ENCODE results near the gene NOSIP.

Gene NOSIP

DNA sequence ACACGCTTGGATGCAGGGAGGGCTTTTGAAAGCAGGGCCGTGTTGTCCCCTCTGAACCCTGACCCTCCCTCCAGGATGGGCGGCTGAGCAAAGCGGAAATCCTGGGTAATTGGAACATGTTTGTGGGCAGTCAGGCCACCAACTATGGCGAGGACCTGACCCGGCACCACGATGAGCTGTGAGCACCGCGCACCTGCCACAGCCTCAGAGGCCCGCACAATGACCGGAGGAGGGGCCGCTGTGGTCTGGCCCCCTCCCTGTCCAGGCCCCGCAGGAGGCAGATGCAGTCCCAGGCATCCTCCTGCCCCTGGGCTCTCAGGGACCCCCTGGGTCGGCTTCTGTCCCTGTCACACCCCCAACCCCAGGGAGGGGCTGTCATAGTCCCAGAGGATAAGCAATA is 37.3 kb downstream of the NOSIP start:
- no peak for DNase-seq

DNA sequence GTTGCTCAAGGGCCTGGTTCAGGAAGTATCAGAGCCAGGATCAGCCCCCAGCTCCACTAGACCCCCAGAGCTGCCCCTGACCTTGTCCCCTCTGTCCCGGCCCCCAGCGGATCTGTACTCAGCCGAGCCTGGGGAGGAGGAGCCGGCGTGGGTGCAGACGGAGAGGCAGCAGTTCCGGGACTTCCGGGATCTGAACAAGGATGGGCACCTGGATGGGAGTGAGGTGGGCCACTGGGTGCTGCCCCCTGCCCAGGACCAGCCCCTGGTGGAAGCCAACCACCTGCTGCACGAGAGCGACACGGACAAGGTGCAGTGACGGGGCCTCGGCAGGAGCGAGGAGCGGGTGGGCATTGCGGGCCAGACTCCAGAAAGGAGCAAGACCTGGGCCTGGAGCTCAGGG is 37.9 kb downstream of the NOSIP start:
- DNase-seq, result no peak

DNA sequence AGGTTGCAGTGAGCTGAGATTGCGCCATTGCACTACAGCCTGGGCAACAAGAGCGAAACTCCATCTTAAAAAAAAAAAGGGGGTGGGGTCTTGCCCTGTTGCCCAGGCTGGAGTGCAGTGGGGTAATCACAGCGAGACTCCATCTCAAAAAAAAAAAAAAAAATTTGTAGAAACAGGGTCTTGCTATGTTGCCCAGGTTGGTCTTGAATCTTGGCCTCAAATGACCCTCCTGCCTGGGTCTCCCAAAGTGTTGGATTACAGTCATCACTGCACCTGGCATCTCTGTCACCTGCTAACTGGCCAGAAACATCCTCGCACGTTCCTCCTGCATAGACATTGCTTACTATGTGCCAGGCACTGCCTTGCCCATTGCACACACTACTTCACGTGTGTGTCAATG is 38.4 kb downstream of the NOSIP start:
- DNase-seq, result no peak

DNA sequence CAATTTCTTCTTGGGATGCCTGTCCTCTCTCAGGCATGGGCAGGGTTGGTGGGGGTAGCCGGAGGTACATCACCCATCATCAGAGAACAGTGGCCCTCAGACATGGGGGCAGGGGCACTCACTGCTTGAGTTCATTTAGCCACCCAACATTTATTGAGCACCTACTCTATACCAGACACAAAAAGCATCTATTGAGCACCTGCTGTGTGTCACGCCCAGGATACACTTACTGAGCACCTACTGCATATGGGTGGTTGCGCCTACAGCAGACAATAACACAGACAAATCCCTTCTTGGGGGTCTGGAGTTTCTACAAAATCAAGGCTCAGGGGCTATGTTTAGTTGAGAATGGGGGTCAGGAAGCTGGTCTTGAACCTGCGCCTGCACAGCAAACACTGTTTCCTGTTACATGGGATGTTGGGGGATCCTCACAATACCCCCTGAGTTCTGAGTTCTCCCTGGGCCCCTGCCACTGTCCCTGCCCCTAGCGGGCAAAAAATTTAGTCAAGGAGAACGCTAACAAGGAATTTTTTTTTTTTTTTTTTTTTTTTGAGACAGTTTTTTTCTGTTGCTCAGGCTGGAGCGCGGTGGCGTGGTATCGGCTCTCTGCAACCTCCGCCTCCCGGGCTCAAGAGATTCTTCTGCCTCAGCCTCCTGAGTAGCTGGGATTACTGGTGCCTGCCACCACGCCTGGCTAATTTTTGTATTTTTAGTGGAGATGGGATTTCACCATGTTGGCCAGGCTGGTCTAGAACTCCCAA is 41.0 kb downstream of the NOSIP start:
- DNase-seq, result no peak

DNA sequence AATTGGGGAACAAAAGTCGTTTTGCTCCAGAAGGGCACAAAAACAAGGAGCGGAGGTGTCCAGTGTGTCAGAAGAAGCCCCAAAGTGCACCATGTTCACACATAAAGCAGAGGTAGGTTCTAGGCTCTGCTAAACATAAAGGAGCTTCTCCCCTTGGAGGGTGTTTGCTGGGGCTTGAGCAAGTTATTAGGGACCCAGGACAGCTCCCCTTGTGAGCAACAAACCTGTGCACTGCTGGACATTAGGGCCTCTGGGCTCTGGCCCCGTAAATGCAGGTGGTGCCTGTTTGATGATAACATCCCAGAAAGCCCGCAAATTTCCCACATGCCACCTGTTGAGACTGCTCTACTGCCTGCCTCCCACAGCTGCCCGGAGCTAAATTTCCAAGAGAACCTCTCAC is 41.7 kb downstream of the NOSIP start:
- DNase-seq, result no peak

DNA sequence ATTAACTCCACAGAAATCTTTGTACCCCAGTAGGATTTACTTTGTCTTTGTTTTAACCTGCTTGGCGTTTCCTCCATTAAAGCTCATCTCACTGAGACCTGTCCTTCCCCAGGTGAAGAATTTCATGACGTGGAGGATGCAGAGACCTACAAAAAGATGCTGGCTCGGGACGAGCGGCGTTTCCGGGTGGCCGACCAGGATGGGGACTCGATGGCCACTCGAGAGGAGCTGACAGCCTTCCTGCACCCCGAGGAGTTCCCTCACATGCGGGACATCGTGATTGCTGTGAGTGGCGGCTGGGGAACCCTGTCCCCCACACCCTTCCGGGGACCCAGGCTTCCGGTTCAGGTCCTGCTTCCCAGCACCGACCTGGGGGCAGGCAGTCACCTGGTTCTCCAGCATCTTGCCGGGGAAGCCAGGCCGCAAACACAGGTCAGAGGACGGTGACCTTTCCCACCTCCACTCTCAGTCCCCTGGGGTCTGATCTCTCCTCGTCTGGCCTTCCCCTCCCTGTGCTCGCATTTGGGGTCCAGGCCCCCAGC is 43.4 kb downstream of the NOSIP start:
- DNase-seq, result no peak

DNA sequence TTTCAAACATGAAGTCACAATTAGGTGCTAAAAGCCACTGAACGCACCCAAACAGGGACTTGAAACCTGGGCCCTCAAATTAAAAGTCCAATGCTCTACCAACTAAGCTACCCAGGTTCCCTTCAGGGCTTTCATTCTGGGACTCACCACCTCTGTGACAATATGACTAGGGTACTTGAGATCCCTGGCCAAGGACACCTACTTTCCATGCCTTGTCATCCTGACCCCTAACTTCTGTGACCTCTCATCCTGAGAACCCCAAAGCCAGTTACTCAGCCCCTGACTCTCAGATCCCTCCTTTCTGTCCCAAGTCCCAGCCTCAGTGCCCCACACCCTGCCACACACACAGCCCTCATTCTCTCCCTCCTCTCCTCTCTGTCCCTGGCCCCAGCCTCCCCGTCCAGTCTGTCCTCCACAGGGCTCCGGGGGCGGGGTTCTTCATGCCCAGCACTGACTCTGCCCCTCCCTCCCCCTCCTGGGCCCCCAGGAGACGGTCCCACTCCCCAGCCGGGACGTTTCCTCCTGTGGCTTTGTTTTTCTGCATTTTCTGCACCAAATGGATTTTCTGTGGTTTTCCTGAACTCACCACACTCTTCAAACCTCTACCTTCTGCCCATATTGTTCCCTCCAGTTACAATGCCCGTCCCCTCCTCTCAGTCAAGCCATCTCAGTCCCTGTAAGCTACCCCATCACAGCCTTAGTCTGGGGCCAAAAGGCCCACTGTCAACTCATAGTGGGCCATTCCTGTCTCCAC is 45.5 kb downstream of the NOSIP start:
- no peak for DNase-seq

DNA sequence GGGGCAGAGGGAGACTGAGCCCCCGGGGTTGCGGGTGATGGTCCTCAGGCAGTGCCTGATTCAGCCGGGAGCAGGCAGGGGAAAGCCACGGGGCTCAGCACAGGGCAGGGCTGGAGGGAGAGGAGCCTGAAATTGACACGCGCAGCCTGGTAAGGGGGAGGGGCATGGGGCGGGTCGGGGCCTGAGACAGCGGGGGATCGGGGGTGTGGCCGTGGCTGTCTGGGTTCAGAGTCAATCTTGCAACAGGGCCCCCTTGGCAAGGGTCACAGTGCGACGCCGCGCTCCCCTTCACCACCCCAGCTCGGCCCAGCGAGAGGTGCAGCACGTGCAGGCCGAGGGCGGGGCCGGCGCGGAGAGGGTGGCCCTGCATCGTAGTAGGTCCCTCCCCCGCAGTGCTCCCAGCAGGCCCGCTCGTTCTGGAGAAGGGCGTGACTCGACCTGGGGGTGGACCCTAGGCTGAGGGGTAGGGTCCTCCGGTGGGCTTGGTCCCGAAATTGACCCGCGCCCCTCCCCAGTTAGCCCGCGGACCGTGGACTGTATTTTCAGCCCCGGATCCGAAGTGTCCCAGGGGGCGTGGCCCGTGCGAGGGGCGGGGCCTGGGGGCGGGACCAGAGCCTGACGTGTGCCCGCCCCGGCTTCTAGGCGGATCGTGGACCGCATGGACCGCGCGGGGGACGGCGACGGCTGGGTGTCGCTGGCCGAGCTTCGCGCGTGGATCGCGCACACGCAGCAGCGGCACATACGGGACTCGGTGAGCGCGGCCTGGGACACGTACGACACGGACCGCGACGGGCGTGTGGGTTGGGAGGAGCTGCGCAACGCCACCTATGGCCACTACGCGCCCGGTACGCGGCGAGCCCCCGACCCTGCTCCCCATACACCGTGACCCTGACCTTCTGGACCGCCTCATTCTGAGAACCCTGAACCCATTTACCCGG is 46.5 kb downstream of the NOSIP start:
- peak; percentile 71 for DNase-seq

DNA sequence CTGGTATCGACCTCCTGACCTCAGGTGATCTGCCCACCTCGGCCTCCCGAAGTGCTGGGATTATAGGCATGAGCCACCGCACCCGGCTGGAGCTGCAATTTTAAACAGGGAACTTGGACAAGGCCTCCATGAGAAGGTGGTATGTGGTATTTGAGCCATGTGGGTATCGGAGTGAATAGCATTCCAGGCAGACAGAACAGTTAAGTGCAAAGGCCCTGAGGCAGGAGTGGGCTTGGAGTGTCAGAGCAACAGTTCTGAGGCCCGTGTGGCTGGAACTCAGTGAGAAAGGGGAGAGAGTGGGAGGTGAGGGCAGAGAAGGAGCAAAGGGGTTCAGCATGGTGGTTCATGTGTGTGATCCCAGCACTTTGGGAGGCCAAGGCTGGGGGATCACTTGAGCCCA is 49.6 kb downstream of the NOSIP start:
- DNase-seq, result no peak

DNA sequence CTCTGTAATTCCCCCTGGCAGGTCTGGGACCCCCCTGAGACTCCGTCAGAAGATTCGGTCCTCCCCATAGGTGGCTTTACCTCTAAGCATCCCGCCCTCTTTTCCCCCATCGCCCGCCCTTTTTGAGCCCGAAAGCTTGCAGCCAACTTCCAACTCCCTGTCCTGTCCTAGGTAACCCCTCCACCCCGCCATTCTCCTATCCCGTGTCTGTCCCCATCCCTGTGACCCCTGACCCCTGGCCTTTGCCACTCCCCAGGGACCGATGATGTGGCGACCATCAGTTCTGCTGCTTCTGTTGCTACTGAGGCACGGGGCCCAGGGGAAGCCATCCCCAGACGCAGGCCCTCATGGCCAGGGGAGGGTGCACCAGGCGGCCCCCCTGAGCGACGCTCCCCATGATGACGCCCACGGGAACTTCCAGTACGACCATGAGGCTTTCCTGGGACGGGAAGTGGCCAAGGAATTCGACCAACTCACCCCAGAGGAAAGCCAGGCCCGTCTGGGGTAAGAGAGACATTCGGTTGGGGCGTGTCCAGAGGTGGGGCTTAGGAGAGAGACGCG is 52.1 kb downstream of the NOSIP start:
- no peak for DNase-seq

DNA sequence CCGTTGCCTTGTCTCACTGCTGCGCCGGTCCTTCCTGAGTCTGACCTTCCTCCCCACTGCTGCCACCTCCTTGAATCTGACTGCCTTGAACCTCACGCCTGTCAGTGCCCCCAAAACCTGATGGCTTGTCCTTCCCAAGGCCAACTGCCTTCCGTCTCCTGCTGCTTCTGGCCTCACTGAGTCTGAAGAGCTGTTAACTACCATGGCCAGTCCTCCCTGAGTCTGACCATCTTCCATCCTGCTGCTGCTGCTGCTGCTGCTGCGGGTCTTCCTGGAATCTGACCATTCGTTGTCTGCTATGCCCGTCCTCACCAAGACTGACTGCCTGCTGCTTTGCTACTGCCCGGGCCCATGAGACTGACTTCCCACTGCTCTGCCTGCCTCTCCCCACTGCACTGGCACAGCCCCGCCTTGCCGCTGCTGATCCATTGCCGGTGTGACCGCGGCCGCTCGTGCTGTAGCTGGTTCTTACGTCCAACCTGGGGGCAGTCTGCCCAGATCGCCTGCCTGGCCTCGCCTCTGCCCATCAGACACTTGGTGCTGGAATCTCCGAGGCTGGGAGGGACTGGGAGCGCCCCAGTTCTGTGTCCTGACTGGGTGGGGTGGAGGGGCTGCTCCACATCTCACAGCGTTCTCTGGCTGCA is 55.4 kb downstream of the NOSIP start:
- no peak for DNase-seq

DNA sequence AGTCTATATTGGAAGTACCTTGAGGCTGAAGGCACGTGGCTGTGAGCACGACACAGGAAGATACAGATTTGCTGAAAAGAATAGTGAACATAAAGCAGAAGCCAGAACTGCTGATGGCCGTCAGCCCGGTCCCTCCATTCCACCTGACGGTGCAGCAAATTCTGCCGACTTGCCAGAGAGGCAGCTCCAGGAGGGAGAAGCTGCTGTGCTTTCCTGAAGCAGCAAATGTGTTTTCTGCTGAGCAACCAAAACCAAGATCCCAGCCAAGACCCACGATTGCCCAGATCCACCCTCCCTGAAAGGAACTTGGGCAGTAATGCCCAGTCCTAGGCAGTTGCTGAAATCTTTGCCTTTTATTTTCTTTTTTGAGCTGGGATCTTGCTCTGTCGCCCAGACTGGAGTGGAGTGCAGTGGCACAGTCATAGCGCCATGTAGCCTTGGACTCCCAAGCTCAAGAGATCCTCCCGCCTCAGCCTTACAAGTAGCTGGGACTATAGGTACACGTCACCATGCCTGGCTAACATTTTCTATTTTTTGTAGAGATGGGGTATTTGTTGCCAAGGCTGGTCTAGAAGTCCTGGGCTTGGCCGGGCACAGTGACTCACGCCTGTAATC is 59.5 kb downstream of the NOSIP start:
- no peak for DNase-seq

DNA sequence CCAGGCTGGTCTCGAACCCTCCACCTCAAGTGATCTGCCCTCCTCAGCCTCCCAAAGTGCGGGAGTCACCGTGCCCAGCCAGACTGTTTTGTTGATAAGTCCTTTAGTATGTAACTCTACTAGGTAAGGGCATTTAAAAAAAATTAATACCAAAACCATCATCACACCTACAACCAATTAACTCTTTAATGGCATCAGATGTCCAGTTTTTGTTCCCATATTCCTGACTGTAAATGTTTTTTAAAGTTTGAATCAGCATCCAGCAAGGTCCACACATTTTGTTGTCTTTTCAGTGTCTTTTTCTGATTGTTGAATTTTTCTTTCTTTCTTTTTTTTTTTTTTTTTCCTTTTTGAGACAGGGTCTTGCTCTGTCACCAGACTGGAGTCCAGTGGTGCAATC is 62.3 kb downstream of the NOSIP start:
- no peak for DNase-seq

DNA sequence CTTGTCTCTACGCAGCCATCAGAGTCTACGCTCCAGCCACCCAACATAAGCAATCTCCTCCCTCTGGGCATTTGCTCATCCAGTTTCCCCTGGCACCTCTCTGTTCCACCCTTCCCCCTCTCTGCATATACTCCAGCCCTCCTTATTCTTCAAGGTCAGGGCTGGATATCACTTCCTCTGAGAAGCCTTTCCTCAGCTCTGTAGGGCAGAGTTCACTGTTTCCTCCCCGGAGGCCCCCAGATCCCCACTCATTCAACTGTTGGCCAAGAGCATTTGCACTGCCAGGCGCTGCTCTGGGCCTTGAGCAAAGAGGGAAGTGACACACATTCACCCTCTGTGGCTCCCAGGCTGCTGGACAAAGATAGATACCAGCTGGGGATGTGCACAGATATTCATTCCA is 64.6 kb downstream of the NOSIP start:
- no peak for DNase-seq

DNA sequence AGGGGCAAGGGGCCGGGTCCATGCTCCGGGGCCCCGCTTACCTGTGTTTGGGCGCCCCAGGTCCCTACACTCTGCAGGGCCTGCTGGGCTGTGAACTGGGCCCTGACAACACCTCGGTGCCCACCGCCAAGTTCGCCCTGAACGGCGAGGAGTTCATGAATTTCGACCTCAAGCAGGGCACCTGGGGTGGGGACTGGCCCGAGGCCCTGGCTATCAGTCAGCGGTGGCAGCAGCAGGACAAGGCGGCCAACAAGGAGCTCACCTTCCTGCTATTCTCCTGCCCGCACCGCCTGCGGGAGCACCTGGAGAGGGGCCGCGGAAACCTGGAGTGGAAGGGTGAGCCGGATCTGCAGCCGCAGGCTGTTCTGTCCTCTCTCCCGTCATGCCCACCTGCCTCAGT is 66.2 kb downstream of the NOSIP start:
- no peak for DNase-seq

DNA sequence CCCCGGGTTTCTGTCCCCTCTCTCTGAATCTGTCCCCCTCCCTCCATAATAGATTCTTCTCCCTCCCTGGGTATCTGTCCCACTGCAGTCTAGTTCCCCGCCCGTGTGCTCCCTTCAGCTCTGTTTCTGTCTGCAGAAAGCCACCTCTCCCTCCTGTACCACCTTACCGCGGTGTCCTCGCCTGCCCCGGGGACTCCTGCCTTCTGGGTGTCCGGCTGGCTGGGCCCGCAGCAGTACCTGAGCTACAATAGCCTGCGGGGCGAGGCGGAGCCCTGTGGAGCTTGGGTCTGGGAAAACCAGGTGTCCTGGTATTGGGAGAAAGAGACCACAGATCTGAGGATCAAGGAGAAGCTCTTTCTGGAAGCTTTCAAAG is 66.6 kb downstream of the NOSIP start:
- DNase-seq, result no peak

DNA sequence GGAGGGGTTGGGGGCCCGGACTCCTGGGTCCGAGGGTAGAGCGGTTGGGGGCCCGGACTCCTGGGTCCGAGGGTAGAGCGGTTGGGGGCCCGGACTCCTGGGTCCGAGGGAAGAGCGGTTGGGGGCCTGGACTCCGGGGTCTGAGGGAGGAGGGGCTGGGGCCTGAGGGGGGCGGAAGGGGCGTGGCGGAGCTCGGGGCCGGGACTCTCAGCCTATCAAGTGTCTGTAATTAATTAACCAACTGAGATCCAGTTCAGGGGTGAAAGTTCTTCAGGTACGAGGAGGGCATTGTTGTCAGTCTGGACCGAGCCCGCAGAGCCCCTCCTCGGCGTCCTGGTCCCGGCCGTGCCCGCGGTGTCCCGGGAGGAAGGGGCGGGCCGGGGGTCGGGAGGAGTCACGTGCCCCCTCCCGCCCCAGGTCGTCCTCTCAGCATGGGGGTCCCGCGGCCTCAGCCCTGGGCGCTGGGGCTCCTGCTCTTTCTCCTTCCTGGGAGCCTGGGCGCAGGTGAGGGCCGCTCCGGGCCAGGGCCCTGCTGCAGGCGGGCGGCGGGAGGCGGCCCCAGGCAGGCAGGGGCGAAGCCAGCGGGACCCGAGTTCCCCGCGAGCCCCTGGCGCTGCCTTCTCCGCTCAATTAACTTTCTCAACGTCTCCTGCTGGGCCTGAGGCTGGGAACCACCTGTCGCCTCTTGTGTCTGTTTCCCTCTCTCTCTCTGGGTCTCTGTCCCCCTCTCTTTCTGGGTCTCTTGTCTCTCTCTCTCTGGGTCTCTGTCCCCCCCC is 67.2 kb downstream of the NOSIP start:
- DNase-seq, result no peak

DNA sequence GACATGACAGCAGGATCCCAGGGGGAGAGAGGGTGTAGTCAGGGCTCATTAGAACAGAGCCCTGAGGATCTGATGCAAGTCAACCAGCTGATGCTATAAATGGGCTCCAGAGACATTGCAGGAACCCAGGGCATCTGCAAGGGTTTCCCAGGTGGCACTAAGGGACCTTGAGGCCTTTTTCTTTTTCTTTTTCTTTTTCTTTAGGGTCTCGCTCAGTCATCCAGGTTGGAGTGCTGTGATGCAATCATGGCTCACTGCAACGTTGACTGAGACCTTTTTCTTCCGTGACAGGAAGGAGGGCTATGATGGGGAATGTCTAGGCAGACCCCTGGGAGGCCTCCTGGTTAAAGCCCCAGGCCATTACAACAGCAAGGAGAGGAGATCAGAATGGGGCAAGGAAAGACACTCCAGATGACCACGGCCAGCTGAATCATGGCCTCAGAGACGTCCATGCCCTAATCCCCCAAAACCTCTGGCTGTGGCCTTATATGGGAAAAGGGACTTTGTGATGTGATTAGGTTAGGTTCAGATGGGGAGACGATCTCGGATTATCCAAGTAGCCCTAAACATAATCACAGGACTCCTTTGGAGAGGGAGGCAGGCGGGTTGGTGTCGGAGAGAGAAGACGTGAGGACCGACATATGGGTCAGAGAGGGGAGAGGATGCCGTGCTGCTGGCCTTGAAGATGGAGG is 72.4 kb downstream of the NOSIP start:
- no peak for DNase-seq

DNA sequence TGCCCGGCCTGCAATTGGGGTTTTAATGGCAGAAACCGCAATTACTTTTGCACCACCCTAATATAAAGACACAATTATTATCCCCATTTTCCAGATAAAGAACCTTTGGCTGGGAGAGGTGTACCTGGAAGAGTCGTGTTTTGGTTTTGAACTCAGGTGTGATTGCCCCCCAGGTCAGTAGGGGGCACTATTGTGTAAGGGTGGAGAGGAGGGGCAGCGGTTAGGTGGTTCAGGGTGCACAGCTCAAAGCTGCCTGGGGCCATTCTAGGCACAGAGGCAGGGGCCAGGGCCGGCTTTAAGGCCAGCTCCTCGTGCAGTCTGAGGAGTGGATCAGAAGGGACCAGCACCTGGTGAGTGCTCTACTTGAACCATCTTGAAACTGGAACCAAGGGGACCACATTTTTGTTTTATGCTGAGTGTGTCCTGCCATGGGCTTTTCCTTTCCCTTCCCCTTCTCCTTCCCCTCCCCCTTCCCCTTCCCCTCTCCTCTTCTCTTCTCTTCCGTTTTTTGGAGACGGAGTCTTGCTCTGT is 73.7 kb downstream of the NOSIP start:
- DNase-seq, result peak; percentile 84
